Trophoblast cell (in vitro differentiated cells and primary cell): Measurements from ENCODE around the gene ESRRG.

ENCODE experiments used
- DNase-seq, 2 donors: peaks; one replicate each; pipeline ENCODE4 v3.0.0-alpha.2; 2016
- H2AFZ ChIP-seq: 2 replicates; pipeline ENCODE4 v1.6.1; 2013; ENCODE audit warnings: low read length, moderate library complexity, mild to moderate bottlenecking; ENCODE audit not compliant: insufficient read depth, poor library complexity
- H2AK5ac ChIP-seq: 2 replicates; pipeline ENCODE4 v1.6.1; 2013; ENCODE audit warnings: mild to moderate bottlenecking, low read length
- H2BK120ac ChIP-seq: 2 replicates; pipeline ENCODE4 v1.6.1; 2013; ENCODE audit warnings: low read length, mild to moderate bottlenecking, moderate library complexity; ENCODE audit not compliant: insufficient read depth, poor library complexity
- H2BK12ac ChIP-seq: 2 replicates; pipeline ENCODE4 v1.6.1; 2013; ENCODE audit warnings: mild to moderate bottlenecking, low read length, moderate library complexity
- H2BK5ac ChIP-seq: 2 replicates; pipeline ENCODE4 v1.6.1; 2013; ENCODE audit warnings: low read length, low read depth, moderate library complexity, mild to moderate bottlenecking; ENCODE audit not compliant: poor library complexity
- H3K14ac ChIP-seq: 2 replicates; pipeline ENCODE4 v1.6.1; 2013; ENCODE audit warnings: mild to moderate bottlenecking, low read length
- H3K18ac ChIP-seq: 2 replicates; pipeline ENCODE4 v1.6.1; 2013; ENCODE audit warnings: mild to moderate bottlenecking, low read length
- H3K23ac ChIP-seq: 2 replicates; pipeline ENCODE4 v1.6.1; 2013; ENCODE audit warnings: low read length
- H3K27ac ChIP-seq: 2 replicates; pipeline ENCODE4 v1.5.1; 2013; ENCODE audit warnings: low read depth, mild to moderate bottlenecking, inconsistent platforms, low read length, moderate library complexity
- H3K27me3 ChIP-seq: 2 replicates; pipeline ENCODE4 v1.6.1; 2013; ENCODE audit warnings: inconsistent platforms, mild to moderate bottlenecking, low read length, moderate library complexity; ENCODE audit not compliant: insufficient read depth
- H3K36me3 ChIP-seq, 2 experiments: 1 replicate in 1 of 2; 2 replicates in 1 of 2; pipeline ENCODE4 v1.6.1; 2013; ENCODE audit warnings: low read length in 2 of 2, mild to moderate bottlenecking in 2 of 2, moderate library complexity in 1 of 2; ENCODE audit not compliant: insufficient read depth in 2 of 2, control insufficient read depth in 1 of 2
- H3K4ac ChIP-seq: 2 replicates; pipeline ENCODE4 v1.6.1; 2013; ENCODE audit warnings: low read depth, mild to moderate bottlenecking, low read length, moderate library complexity
- H3K4me1 ChIP-seq, 2 experiments: 1 replicate in 1 of 2; 2 replicates in 1 of 2; pipeline ENCODE4 v1.6.1; 2013; ENCODE audit warnings: low read length in 2 of 2, mild to moderate bottlenecking in 2 of 2, moderate library complexity in 1 of 2; ENCODE audit not compliant: insufficient read depth in 2 of 2, control insufficient read depth in 1 of 2
- H3K4me2 ChIP-seq: 2 replicates; pipeline ENCODE4 v1.6.1; 2013; ENCODE audit warnings: inconsistent platforms, mild to moderate bottlenecking, low read length, moderate library complexity
- H3K4me3 ChIP-seq: 2 replicates; pipeline ENCODE4 v1.5.1; 2013; ENCODE audit warnings: mild to moderate bottlenecking, low read depth, low read length, inconsistent platforms
- H3K79me1 ChIP-seq: one replicate; pipeline ENCODE4 v1.6.1; 2013; ENCODE audit warnings: low read length
- H3K79me2 ChIP-seq: 2 replicates; pipeline ENCODE4 v1.6.1; 2013; ENCODE audit warnings: low read length, mild to moderate bottlenecking; ENCODE audit not compliant: control insufficient read depth, insufficient read depth, poor library complexity
- H3K9ac ChIP-seq: 2 replicates; pipeline ENCODE4 v1.6.1; 2013; ENCODE audit warnings: mild to moderate bottlenecking, low read length
- H3K9me3 ChIP-seq: 2 replicates; pipeline ENCODE4 v1.6.1; 2013; ENCODE audit warnings: low read depth, mild to moderate bottlenecking, control low read depth, inconsistent platforms, low read length; ENCODE audit not compliant: insufficient read depth
- H4K12ac ChIP-seq: 2 replicates; pipeline ENCODE4 v1.6.1; 2013; ENCODE audit warnings: low read depth, mild to moderate bottlenecking, low read length, moderate library complexity
- H4K8ac ChIP-seq: 2 replicates; pipeline ENCODE4 v1.6.1; 2013; ENCODE audit warnings: low read depth, mild to moderate bottlenecking, low read length, moderate library complexity
- H4K91ac ChIP-seq: one replicate; pipeline ENCODE4 v1.6.1; 2013; ENCODE audit warnings: low read depth, mild to moderate bottlenecking, low read length, moderate library complexity
- WGBS: extraction: QIAGEN DNeasy Blood & Tissue Kit; methylation state at CpG from one replicate; pipeline ENCODE4 v1.1.7; 2013; ENCODE audit warnings: missing lambda C conversion rate; ENCODE audit not compliant: insufficient read length, insufficient coverage; ENCODE audit errors: extremely low coverage; 5-methylcytosine and 5-hydroxymethylcytosine counted together

ESRRG gene

DNA sequence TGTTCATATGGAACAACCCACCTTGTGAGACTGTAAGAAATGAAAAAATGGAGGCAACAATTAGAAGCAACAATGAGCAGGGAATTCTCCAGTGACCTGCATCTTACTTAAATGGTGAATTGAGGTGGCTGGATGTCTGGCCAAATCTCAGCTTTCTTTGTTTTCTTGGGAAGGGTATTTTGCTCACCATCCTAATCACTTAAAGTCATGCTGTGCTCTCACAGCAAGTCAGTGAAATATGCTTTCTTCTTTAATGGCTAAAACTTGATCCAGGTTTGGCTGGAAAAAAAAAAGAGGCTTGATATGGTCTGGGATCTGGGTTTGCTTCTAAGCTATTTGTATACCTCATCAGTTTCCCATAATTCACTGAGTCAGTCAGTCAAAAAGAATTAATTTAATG, 124.8 kb downstream of the ESRRG start:
- DNase-seq, result no peak
- H3K27ac ChIP-seq, result no peak overlapping the region
- H3K4ac ChIP-seq, result no peak overlapping the region
- no peak overlapping the region for H3K9ac ChIP-seq
- peaks cover 3% of the 10 kb centered on the region for H3K79me2 ChIP-seq
- H2BK12ac ChIP-seq, result no peak overlapping the region
- H3K27me3 ChIP-seq, result no peaks in the 10 kb centered on the region
- no peak overlapping the region for H2BK120ac ChIP-seq
- no peaks in the 10 kb centered on the region for H3K4me1 ChIP-seq
- no peaks in the 10 kb centered on the region for H3K9me3 ChIP-seq
- H3K4me2 ChIP-seq, result no peak overlapping the region
- H2BK5ac ChIP-seq, result no peak overlapping the region
- no peak overlapping the region for H3K23ac ChIP-seq
- H2AFZ ChIP-seq, result no peak overlapping the region
- no peak overlapping the region for H4K12ac ChIP-seq
- H3K18ac ChIP-seq, result no peak overlapping the region
- H4K91ac ChIP-seq, result no peak overlapping the region
- no peak overlapping the region for H4K8ac ChIP-seq
- H3K36me3 ChIP-seq, result no peaks in the 10 kb centered on the region
- H2AK5ac ChIP-seq, result no peak overlapping the region
- peaks cover 4% of the 10 kb centered on the region for H3K79me1 ChIP-seq
- H3K4me3 ChIP-seq, result no peak overlapping the region
- H3K14ac ChIP-seq, result no peak overlapping the region

DNA sequence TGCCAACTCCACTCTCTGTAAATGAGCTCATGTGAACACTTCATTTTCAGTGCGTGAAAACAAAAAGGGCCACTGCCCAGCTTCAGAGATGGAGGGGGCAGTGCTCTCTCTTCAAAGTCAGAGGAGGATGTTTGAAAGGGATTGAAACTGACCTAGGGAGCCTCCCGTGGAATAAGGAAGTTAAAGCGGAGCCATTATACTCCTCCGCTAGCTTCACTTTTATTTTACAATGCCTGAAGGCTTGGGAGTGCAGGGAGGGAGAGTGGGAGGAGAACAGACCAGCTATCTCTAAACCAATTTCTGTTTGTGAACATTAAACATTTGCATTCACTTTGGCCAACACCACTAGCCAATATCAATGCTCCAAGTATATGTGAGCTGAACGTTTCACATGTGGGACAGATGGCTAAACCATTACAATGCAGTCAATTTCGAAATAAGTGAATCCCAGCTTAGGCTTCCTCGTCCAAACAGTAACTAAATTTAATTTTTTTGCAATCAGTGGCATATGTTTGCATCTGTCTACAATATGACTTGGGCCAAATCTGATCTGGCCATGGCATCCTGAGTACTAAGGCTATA, 126.9 kb downstream of the ESRRG start:
- H3K4me3 ChIP-seq, result no peak overlapping the region
- no peak overlapping the region for H2BK12ac ChIP-seq
- H3K4me2 ChIP-seq, result no peak overlapping the region
- no peak overlapping the region for H4K12ac ChIP-seq
- no peak overlapping the region for H3K14ac ChIP-seq
- no CpG with 5 or more reads among the region's 7 CpGs for WGBS
- no peaks in the 10 kb centered on the region for H3K27me3 ChIP-seq
- H3K4ac ChIP-seq, result no peak overlapping the region
- no peaks in the 10 kb centered on the region for H3K9me3 ChIP-seq
- H4K8ac ChIP-seq, result no peak overlapping the region
- peaks cover 4% of the 10 kb centered on the region for H3K79me1 ChIP-seq
- H2AFZ ChIP-seq, result no peak overlapping the region
- H2BK5ac ChIP-seq, result no peak overlapping the region
- H4K91ac ChIP-seq, result no peak overlapping the region
- H2AK5ac ChIP-seq, result no peak overlapping the region
- no peaks in the 10 kb centered on the region for H3K36me3 ChIP-seq
- no peak overlapping the region for H2BK120ac ChIP-seq
- no peak overlapping the region for H3K27ac ChIP-seq
- H3K18ac ChIP-seq, result no peak overlapping the region
- no peak for DNase-seq
- H3K9ac ChIP-seq, result no peak overlapping the region
- H3K4me1 ChIP-seq, result no peaks in the 10 kb centered on the region
- H3K79me2 ChIP-seq, result peaks cover 3% of the 10 kb centered on the region
- H3K23ac ChIP-seq, result no peak overlapping the region

DNA sequence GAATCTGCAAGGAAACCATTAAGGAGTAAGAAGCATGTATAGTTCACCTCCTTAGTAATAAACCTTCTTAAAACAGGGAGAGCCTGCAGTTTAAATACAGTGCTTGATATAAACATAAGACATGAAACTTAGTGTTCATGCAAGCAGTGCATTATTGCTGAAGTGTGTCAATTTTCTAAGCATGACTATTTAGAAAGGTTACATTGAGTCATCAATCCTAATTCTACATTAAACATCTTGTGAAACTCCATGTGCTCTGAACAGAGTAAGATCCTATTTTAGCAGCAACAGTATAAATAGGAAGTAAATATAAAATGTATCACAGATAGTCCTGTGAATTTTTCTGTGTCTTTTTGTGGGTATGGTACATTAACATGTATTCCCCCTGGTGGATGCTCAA, 135.5 kb downstream of the ESRRG start:
- Histone ChIP-seq H4K8ac (no peak overlapping the region), H3K36me3 (no peaks in the 10 kb centered on the region), H3K4me2 (no peak overlapping the region), H2AK5ac (no peak overlapping the region), H2BK12ac (no peak overlapping the region), H3K79me2 (no peaks in the 10 kb centered on the region), H3K23ac (no peak overlapping the region), H2BK120ac (no peak overlapping the region), H3K4me1 (no peaks in the 10 kb centered on the region), H3K9ac (no peak overlapping the region), H3K4me3 (no peak overlapping the region), H3K27me3 (no peaks in the 10 kb centered on the region), H3K9me3 (no peaks in the 10 kb centered on the region), H2AFZ (no peak overlapping the region), H2BK5ac (no peak overlapping the region), H4K12ac (no peak overlapping the region), H3K14ac (no peak overlapping the region), H4K91ac (no peak overlapping the region), H3K4ac (no peak overlapping the region), H3K18ac (no peak overlapping the region), H3K79me1 (no peaks in the 10 kb centered on the region), H3K27ac (no peak overlapping the region)
- no peak for DNase-seq

DNA sequence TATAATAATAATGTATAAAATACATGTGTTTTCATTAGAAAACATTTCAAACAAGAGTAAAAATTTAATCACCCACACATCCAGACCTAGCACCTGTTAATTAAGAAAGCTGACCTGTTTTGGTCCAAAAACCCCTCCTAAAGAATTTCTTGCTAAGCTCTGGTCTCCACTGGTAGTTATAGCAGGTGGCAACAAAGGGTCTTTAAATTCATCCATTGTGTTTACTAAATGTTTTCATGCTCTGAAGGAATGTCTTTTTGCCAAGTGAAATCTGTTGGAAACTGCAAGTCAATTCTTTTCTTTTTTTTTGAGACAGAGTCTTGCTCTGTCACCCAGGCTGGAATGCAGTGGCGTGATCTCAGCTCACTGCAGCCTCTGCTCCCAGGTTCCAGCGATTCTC, 141.1 kb downstream of the ESRRG start:
- Histone ChIP-seq H2AK5ac (no peak overlapping the region), H4K91ac (no peak overlapping the region), H3K23ac (no peak overlapping the region), H4K8ac (no peak overlapping the region), H3K4me3 (no peak overlapping the region), H2AFZ (no peak overlapping the region), H4K12ac (no peak overlapping the region), H2BK5ac (no peak overlapping the region), H3K36me3 (no peaks in the 10 kb centered on the region), H3K27me3 (no peaks in the 10 kb centered on the region), H3K79me1 (no peaks in the 10 kb centered on the region), H3K14ac (no peak overlapping the region), H3K79me2 (no peaks in the 10 kb centered on the region), H3K4ac (no peak overlapping the region), H3K9ac (no peak overlapping the region), H2BK120ac (no peak overlapping the region), H3K18ac (no peak overlapping the region), H3K4me2 (no peak overlapping the region), H3K27ac (no peak overlapping the region), H3K4me1 (no peaks in the 10 kb centered on the region), H2BK12ac (no peak overlapping the region), H3K9me3 (no peaks in the 10 kb centered on the region)
- no CpG with 5 or more reads among the region's 2 CpGs for WGBS
- no peak for DNase-seq
